ENCODE data around the gene ADPRM. TPM values are rescaled to one million over a fixed set of nuclear protein-coding genes. Genes with fewer than 3 reads are reported as not detected.

The ADPRM gene
- total RNA-seq, 1 experiment from 2014 or later, result 2.4 TPM

GRCh38 chr17:10755592-10756127 lies 58.3 kb downstream of the ADPRM start:
- DNase-seq (ENCODE audit: low read depth, low spot score) (no peak), ATAC-seq (no peak)
- Histone ChIP-seq H3K9me3 (ENCODE audit: control insufficient read depth, insufficient read depth, low read depth, low read length) (no peaks in the 10 kb centered on the region), H3K27ac (ENCODE audit: low read length) (no peak overlapping the region), H3K27me3 (ENCODE audit: control insufficient read depth, insufficient read depth, low read length) (no peaks in the 10 kb centered on the region), H3K4me3 (ENCODE audit: low read depth in 2 of 2, low read length in 2 of 2) (no peak overlapping the region), H3K36me3 (ENCODE audit: control insufficient read depth, insufficient read depth, low read length) (no peaks in the 10 kb centered on the region), H3K4me1 (ENCODE audit: control insufficient read depth, insufficient read depth, low read length) (no peaks in the 10 kb centered on the region; the same call in 1 of the 2 replicates)
- in situ Hi-C loops (cut with HindIII; ENCODE audit: low pct_unique_long_range_greater_than_20kb, low sequenced_read_pairs), result no loop called here
- POLR2A ChIA-PET, result no interaction called here
- BruUV-seq (replicated peaks), result no TSS peak
- TF ChIP-seq, protein P1, sequence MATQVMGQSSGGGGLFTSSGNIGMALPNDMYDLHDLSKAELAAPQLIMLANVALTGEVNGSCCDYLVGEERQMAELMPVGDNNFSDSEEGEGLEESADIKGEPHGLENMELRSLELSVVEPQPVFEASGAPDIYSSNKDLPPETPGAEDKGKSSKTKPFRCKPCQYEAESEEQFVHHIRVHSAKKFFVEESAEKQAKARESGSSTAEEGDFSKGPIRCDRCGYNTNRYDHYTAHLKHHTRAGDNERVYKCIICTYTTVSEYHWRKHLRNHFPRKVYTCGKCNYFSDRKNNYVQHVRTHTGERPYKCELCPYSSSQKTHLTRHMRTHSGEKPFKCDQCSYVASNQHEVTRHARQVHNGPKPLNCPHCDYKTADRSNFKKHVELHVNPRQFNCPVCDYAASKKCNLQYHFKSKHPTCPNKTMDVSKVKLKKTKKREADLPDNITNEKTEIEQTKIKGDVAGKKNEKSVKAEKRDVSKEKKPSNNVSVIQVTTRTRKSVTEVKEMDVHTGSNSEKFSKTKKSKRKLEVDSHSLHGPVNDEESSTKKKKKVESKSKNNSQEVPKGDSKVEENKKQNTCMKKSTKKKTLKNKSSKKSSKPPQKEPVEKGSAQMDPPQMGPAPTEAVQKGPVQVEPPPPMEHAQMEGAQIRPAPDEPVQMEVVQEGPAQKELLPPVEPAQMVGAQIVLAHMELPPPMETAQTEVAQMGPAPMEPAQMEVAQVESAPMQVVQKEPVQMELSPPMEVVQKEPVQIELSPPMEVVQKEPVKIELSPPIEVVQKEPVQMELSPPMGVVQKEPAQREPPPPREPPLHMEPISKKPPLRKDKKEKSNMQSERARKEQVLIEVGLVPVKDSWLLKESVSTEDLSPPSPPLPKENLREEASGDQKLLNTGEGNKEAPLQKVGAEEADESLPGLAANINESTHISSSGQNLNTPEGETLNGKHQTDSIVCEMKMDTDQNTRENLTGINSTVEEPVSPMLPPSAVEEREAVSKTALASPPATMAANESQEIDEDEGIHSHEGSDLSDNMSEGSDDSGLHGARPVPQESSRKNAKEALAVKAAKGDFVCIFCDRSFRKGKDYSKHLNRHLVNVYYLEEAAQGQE (IDR thresholded peaks at IDR 0.05; ENCODE audit: insufficient read depth in 1 of 2, low read depth in 2 of 2, low read length in 1 of 2), result no peak
- TF ChIP-seq, protein P2, sequence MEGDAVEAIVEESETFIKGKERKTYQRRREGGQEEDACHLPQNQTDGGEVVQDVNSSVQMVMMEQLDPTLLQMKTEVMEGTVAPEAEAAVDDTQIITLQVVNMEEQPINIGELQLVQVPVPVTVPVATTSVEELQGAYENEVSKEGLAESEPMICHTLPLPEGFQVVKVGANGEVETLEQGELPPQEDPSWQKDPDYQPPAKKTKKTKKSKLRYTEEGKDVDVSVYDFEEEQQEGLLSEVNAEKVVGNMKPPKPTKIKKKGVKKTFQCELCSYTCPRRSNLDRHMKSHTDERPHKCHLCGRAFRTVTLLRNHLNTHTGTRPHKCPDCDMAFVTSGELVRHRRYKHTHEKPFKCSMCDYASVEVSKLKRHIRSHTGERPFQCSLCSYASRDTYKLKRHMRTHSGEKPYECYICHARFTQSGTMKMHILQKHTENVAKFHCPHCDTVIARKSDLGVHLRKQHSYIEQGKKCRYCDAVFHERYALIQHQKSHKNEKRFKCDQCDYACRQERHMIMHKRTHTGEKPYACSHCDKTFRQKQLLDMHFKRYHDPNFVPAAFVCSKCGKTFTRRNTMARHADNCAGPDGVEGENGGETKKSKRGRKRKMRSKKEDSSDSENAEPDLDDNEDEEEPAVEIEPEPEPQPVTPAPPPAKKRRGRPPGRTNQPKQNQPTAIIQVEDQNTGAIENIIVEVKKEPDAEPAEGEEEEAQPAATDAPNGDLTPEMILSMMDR (IDR thresholded peaks at IDR 0.05), result no peak
- TF ChIP-seq TCF7L2 (IDR thresholded peaks at IDR 0.05; ENCODE audit: low read depth, low read length) (no peak), POLR2AphosphoS5 (IDR thresholded peaks at IDR 0.05; ENCODE audit: low read depth, low read length) (no peak), SIN3A (IDR thresholded peaks at IDR 0.05; ENCODE audit: borderline replicate concordance, insufficient read depth, low read depth, low read length) (no peak)
- intact Hi-C loops (cut with micrococcal nuclease; ENCODE audit: unreplicated experiment), result no loop called here
- CTCF ChIA-PET, result no interaction called here

DNA sequence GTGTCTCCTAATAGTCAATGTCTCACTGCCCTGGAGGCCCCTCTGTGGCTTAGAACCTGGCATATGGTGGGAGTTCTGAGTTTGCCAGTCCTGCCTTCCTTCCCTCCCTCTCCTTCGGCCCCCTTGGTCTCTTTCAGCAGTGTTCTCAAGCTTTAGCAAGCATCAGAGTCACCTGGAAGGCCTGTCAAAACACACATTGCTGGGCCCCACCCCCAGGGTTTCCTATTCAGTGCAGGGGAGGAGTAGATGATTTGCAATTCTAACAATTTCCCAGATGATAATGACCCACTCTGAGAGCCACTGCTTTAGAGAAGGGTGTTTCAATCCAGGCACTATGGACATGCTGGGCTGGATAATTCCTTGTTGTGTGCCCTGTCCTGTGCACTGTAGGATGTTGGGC lies 58.8 kb downstream of the ADPRM start:
- no TSS peak for BruUV-seq (replicated peaks)
- Histone ChIP-seq H3K9me3 (ENCODE audit: control insufficient read depth, insufficient read depth, low read depth, low read length) (no peaks in the 10 kb centered on the region), H3K27ac (ENCODE audit: low read length) (no peak overlapping the region), H3K4me1 (ENCODE audit: control insufficient read depth, insufficient read depth, low read length) (no peaks in the 10 kb centered on the region; the same call in 1 of the 2 replicates), H3K27me3 (ENCODE audit: control insufficient read depth, insufficient read depth, low read length) (no peaks in the 10 kb centered on the region), H3K4me3 (ENCODE audit: low read depth in 2 of 2, low read length in 2 of 2) (no peak overlapping the region), H3K36me3 (ENCODE audit: control insufficient read depth, insufficient read depth, low read length) (no peaks in the 10 kb centered on the region)
- DNase-seq (ENCODE audit: low read depth, low spot score), result no peak
- in situ Hi-C loops (cut with HindIII; ENCODE audit: low pct_unique_long_range_greater_than_20kb, low sequenced_read_pairs), result no loop called here
- ChIA-PET CTCF (no interaction called here), POLR2A (no interaction called here)
- intact Hi-C loops (cut with micrococcal nuclease; ENCODE audit: unreplicated experiment), result no loop called here
- no peak for ATAC-seq
- TF ChIP-seq SIN3A (IDR thresholded peaks at IDR 0.05; ENCODE audit: borderline replicate concordance, insufficient read depth, low read depth, low read length) (no peak), POLR2AphosphoS5 (IDR thresholded peaks at IDR 0.05; ENCODE audit: low read depth, low read length) (no peak), TCF7L2 (IDR thresholded peaks at IDR 0.05; ENCODE audit: low read depth, low read length) (no peak)
- TF ChIP-seq, protein P2 (IDR thresholded peaks at IDR 0.05), result no peak
- TF ChIP-seq, protein P1 (IDR thresholded peaks at IDR 0.05; ENCODE audit: insufficient read depth in 1 of 2, low read depth in 2 of 2, low read length in 1 of 2), result no peak

Data from Panc1 (cell line).